ENCODE measurements around the gene GNG4.
"Not testable (repeated sequence)": the region's sequence is repeated elsewhere in the genome, so short reads cannot be mapped to it uniquely, and the experiment has no call there.

The GNG4 gene

DNA sequence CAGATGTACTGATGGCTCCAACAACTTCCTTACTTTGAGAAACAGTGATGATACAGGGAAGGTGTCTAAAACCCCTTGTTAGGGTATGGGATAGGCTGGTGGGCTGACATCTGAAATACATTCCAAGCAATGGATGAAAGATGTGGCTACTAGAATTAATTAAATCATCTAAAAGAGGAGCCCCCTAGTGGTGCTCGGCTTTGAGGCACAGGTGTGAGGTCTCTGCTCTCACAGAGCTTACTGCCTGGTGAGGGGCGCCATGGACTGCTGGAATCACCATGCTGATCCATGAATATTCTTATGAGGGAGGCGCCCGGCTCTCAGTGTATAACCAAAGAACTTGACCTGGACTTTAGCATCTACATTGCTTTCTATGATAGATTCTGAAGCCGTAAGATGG is 48.5 kb downstream of the GNG4 start:
- TF ChIP-seq TARDBP (IDR thresholded peaks at IDR 0.05), result no peak
- no peak for TF ChIP-seq SP1 (IDR thresholded peaks at IDR 0.05)
- TF ChIP-seq FOXK2 (IDR thresholded peaks at IDR 0.05), result no peak
- no peak for TF ChIP-seq ELF4 (IDR thresholded peaks at IDR 0.05)
- TF ChIP-seq L3MBTL2 (conservative IDR thresholded peaks at IDR 0.05), result no peak
- TF ChIP-seq CTBP1 (IDR thresholded peaks at IDR 0.05; ENCODE audit: borderline replicate concordance), result no peak
- no peak for TF ChIP-seq LEF1 (IDR thresholded peaks at IDR 0.05; ENCODE audit: borderline replicate concordance)
- TF ChIP-seq FOXA1 (IDR thresholded peaks at IDR 0.05), result no peak
- no peak for TF ChIP-seq PKNOX1 (IDR thresholded peaks at IDR 0.05)
- no peak for TF ChIP-seq FOXM1 (IDR thresholded peaks at IDR 0.05; ENCODE audit: borderline replicate concordance)
- TF ChIP-seq NFRKB (IDR thresholded peaks at IDR 0.05), result no peak
- TF ChIP-seq ARNT (IDR thresholded peaks at IDR 0.05), result no peak
- no peak for TF ChIP-seq BHLHE40 (IDR thresholded peaks at IDR 0.05; ENCODE audit: borderline replicate concordance)
- TF ChIP-seq HDGF (IDR thresholded peaks at IDR 0.05; ENCODE audit: borderline replicate concordance), result no peak
- TF ChIP-seq ZNF384 (IDR thresholded peaks at IDR 0.05), result no peak
- TF ChIP-seq SUZ12 (IDR thresholded peaks at IDR 0.05), result no peak
- peak; percentile 46 for DNase-seq (ENCODE audit: extremely low spot score)
- ChIA-PET POLR2A (interaction anchor here (1.2 kb wide), 1 partner anchor 97 kb away, joined by 3 read pairs; the partner anchor contains the start of gene B3GALNT2), CTCF (interaction anchor here (0.6 to 2.9 kb wide), 16 partner anchors 9 to 348 kb away, joined by 3 to 15 read pairs (median 4); no protein-coding TSS in a partner anchor)

- POLR2A ChIA-PET, result no interaction called here
- DNase-seq (ENCODE audit: extremely low spot score), result no peak
- CTCF ChIA-PET, result interaction anchor here (0.8 to 2.9 kb wide), 7 partner anchors 19 to 477 kb away, joined by 3 to 12 read pairs (median 5); no protein-coding TSS in a partner anchor
- TF ChIP-seq NFRKB (IDR thresholded peaks at IDR 0.05) (no peak), SUZ12 (IDR thresholded peaks at IDR 0.05) (no peak), FOXM1 (IDR thresholded peaks at IDR 0.05; ENCODE audit: borderline replicate concordance) (no peak)
These were observed 50.0 kb downstream of the GNG4 start for GRCh38 chr1:235599536-235599935.

GRCh38 chr1:235597867-235598553 is 51.6 kb downstream of the GNG4 start:
- ChIA-PET POLR2A (interaction anchor here (0.7 to 1.2 kb wide), 2 partner anchors 15 to 93 kb away, joined by 3 read pairs; partner anchors contain the start of gene B3GALNT2), CTCF (interaction anchor here (0.6 to 1.2 kb wide), 10 partner anchors 15 to 372 kb away, joined by 3 to 13 read pairs (median 4); partner anchors contain the start of gene B3GALNT2)
- peak; percentile 61 for DNase-seq (ENCODE audit: extremely low spot score)
- TF ChIP-seq NFRKB (IDR thresholded peaks at IDR 0.05), result no peak
- TF ChIP-seq FOXM1 (IDR thresholded peaks at IDR 0.05; ENCODE audit: borderline replicate concordance), result no peak
- no peak for TF ChIP-seq ARNT (IDR thresholded peaks at IDR 0.05)
- no peak for TF ChIP-seq SP1 (IDR thresholded peaks at IDR 0.05)

DNA sequence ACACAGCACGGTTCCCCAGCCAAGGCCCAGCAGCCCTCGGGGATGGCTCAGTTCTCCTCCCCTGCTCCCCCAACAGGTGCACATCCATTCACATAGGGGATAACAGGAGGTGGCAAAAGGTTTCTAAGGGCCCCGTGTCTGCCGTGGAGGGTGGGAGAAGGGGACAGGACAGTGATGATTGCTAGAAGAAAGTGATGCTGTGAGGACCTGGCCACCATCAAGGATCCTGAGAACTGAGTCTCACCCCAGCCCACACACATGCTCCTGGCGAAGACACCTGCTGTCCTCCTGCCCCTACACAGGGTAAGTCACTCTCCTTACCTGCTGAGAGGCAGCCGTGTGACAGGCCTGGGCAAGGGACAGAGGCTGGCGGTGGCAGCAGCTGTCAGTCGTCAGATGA is 54.5 kb downstream of the GNG4 start:
- ChIA-PET CTCF (no interaction called here), POLR2A (no interaction called here)
- no peak for DNase-seq (ENCODE audit: extremely low spot score)
- TF ChIP-seq PKNOX1 (IDR thresholded peaks at IDR 0.05) (no peak), HDGF (IDR thresholded peaks at IDR 0.05; ENCODE audit: borderline replicate concordance) (no peak), ARNT (IDR thresholded peaks at IDR 0.05) (no peak), FOXM1 (IDR thresholded peaks at IDR 0.05; ENCODE audit: borderline replicate concordance) (no peak), FOXA1 (IDR thresholded peaks at IDR 0.05) (no peak)

DNA sequence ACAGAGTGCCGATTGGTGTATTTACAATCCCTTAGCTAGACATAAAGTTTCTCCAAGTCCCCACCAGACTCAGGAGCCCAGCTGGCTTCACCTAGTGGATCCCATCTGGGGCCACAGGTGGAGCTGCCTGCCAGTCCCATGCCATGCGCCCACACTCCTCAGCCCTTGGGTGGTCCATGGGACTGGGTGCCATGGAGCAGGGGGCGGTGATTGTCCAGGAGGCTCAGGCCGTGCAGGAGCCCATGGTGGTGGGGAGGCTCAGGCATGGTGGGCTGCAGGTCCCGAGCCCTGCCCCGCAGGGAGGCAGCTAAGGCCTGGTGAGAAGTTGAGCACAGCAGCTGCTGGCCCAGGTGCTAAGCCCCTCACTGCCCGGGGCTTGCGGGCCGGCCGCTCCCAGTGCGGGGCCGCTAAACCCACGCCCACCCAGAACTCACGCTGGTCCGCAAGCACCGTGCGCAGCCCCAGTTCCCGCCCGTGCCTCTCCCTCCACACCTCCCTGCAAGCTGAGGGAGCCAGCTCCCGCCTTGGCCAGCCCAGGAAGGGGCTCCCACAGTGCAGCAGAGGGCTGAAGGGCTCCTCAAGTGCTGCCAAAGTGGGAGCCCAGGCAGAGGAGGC is 55.2 kb downstream of the GNG4 start:
- POLR2A ChIA-PET; DNase-seq (ENCODE audit: extremely low spot score); CTCF ChIA-PET: not testable (repeated sequence)

DNA sequence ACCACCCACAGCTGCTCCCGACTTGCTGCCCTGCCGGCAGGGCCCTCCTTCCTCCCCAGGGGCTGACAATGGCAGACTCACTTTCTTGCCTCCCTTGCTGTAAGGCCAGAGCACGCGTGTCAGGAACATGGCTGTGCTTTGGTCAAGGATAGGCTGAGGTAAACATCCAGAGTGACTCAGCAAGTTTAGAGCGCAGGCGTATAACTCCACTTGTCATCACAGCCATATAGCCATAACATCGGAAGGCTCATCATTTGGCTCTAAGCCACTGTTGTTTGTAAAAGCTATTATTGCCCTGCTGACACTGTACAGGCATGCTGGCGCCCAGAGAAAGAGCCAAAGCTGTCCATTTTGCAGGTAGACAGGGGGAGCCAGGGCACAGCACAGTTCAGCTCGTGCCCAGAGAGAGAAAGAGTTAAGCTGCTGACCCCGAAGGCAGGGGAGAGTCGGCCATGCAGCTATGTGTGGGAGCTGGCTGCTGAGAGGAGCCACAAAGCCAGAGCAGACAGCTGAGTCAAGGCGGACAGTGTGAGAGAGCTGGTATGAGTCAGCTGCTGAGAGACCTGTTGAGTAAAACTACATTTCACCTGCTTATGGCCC is 60.6 kb downstream of the GNG4 start:
- ChIA-PET POLR2A (no interaction called here), CTCF (interaction anchor here (1.2 kb wide), 1 partner anchor 13 kb away, joined by 4 read pairs; no protein-coding TSS in a partner anchor)
- no peak for DNase-seq (ENCODE audit: extremely low spot score)
- TF ChIP-seq TARDBP (IDR thresholded peaks at IDR 0.05), result no peak
- TF ChIP-seq HDGF (IDR thresholded peaks at IDR 0.05; ENCODE audit: borderline replicate concordance), result no peak
- no peak for TF ChIP-seq FOXK2 (IDR thresholded peaks at IDR 0.05)
- TF ChIP-seq FOXM1 (IDR thresholded peaks at IDR 0.05; ENCODE audit: borderline replicate concordance), result no peak
- TF ChIP-seq SUZ12 (IDR thresholded peaks at IDR 0.05), result no peak
- no peak for TF ChIP-seq CTBP1 (IDR thresholded peaks at IDR 0.05; ENCODE audit: borderline replicate concordance)
- no peak for TF ChIP-seq FOXA1 (IDR thresholded peaks at IDR 0.05)
- no peak for TF ChIP-seq LEF1 (IDR thresholded peaks at IDR 0.05; ENCODE audit: borderline replicate concordance)
- no peak for TF ChIP-seq PKNOX1 (IDR thresholded peaks at IDR 0.05)
- no peak for TF ChIP-seq BHLHE40 (IDR thresholded peaks at IDR 0.05; ENCODE audit: borderline replicate concordance)
- TF ChIP-seq SP1 (IDR thresholded peaks at IDR 0.05), result no peak
- TF ChIP-seq NFRKB (IDR thresholded peaks at IDR 0.05), result no peak
- no peak for TF ChIP-seq ELF4 (IDR thresholded peaks at IDR 0.05)
- TF ChIP-seq L3MBTL2 (conservative IDR thresholded peaks at IDR 0.05), result no peak
- no peak for TF ChIP-seq ARNT (IDR thresholded peaks at IDR 0.05)
- TF ChIP-seq ZNF384 (IDR thresholded peaks at IDR 0.05), result no peak
